SK-N-SH (cell line): Measurements from ENCODE around the gene IL21R. TPM values are rescaled to one million over a fixed set of nuclear protein-coding genes. Genes with fewer than 3 reads are reported as not detected.

Experiments used
- CTCF ChIA-PET: fragments of 300-600, 350-600 bp; formaldehyde crosslinking; extraction: SDS; loops from one replicate; lab custom pipeline; 2021; lab: Yijun Ruan, JAX
- POLR2A ChIA-PET: fragments of 350-600 bp; sonication (Branson Sonifier 250); formaldehyde crosslinking; extraction: SDS; loops from one replicate; lab custom pipeline; 2020; ENCODE audit warnings: antibody characterized with exemption, inconsistent platforms; lab: Yijun Ruan, JAX
- DNase-seq: peaks from one replicate; pipeline ENCODE4 v3.0.0; 2012
- H2AFZ ChIP-seq: fragments of 200-600 bp; sonication (generic); 2 replicates; pipeline ENCODE4 v1.8.1; 2016; ENCODE audit warnings: antibody characterized with exemption, mild to moderate bottlenecking, low read depth
- H3F3A ChIP-seq: fragments of 200-600 bp; sonication (generic); replicated peaks from 2 replicates; pipeline ENCODE3; 2016; ENCODE audit warnings: antibody characterized with exemption, mild to moderate bottlenecking; ENCODE audit not compliant: insufficient read depth
- H3K27ac ChIP-seq, 2 experiments: fragments of 200-500 bp in 1 of 2; fragments of 200-600 bp in 1 of 2; sonication (Bioruptor generic) in 1 of 2; sonication (generic), shearing (Covaris generic) in 1 of 2; 2 replicates each; pipeline versions ENCODE4 v1.5.1 to v1.6.1; 2014 to 2016; ENCODE audit warnings: low read depth in 2 of 2, inconsistent platforms in 1 of 2, low read length in 1 of 2, mild to moderate bottlenecking in 1 of 2, mixed read lengths in 1 of 2
- H3K27me3 ChIP-seq: fragments of 200-600 bp; sonication (generic), shearing (Covaris generic); 2 replicates; pipeline ENCODE4 v1.6.1; 2016; ENCODE audit warnings: mixed run types; ENCODE audit not compliant: insufficient read depth
- H3K36me3 ChIP-seq, 2 experiments: fragments of 200-500 bp in 1 of 2; fragments of 200-600 bp in 1 of 2; sonication (Bioruptor generic) in 1 of 2; sonication (generic) in 1 of 2; replicated peaks in 1 of 2; 2 replicates each; pipeline versions ENCODE3 to v1.5.1; 2014 to 2016; ENCODE audit warnings: low read length in 1 of 2, mild to moderate bottlenecking in 1 of 2; ENCODE audit not compliant: insufficient read depth in 2 of 2, control insufficient read depth in 1 of 2
- H3K4me1 ChIP-seq, 2 experiments: fragments of 200-500 bp in 1 of 2; fragments of 200-600 bp in 1 of 2; sonication (Bioruptor generic) in 1 of 2; sonication (generic), shearing (Covaris generic) in 1 of 2; 2 replicates each; pipeline versions ENCODE4 v1.5.1 to v1.6.1; 2014 to 2016; ENCODE audit warnings: low read depth in 1 of 2, low read length in 1 of 2, mixed run types in 1 of 2; ENCODE audit not compliant: insufficient read depth in 2 of 2, control insufficient read depth in 1 of 2
- H3K4me2 ChIP-seq: fragments of 200-600 bp; sonication (generic), shearing (Covaris generic); 2 replicates; pipeline ENCODE4 v1.6.1; 2017; ENCODE audit warnings: mixed run types
- H3K4me3 ChIP-seq, 2 experiments: fragments of 200-500 bp in 1 of 2; fragments of 200-600 bp in 1 of 2; sonication (Bioruptor generic) in 1 of 2; sonication (generic), shearing (Covaris generic) in 1 of 2; 2 replicates each; pipeline versions ENCODE4 v1.5.1 to v1.8.1; 2014 to 2016; ENCODE audit warnings: low read depth in 2 of 2, inconsistent platforms in 1 of 2, low read length in 1 of 2, mild to moderate bottlenecking in 1 of 2, mixed read lengths in 1 of 2, moderate library complexity in 1 of 2
- H3K79me2 ChIP-seq: fragments of 200-600 bp; sonication (generic); 2 replicates; pipeline ENCODE4 v1.8.1; 2017; ENCODE audit warnings: mild to moderate bottlenecking; ENCODE audit not compliant: insufficient read depth
- H3K9ac ChIP-seq: fragments of 200-600 bp; sonication (generic); 2 replicates; pipeline ENCODE4 v1.6.1; 2017; ENCODE audit warnings: mixed run types
- H3K9me2 ChIP-seq: fragments of 200-600 bp; sonication (generic); 2 replicates; pipeline ENCODE4 v1.6.1; 2017; ENCODE audit warnings: mixed run types
- H3K9me3 ChIP-seq: fragments of 200-600 bp; sonication (generic); 2 replicates; pipeline ENCODE4 v1.6.1; 2017; ENCODE audit warnings: mixed run types, mild to moderate bottlenecking, moderate library complexity
- H4K20me1 ChIP-seq: fragments of 200-600 bp; sonication (generic); 2 replicates; pipeline ENCODE4 v1.6.1; 2017; ENCODE audit warnings: mild to moderate bottlenecking, mixed run types; ENCODE audit not compliant: insufficient read depth
- CHD2 ChIP-seq: fragments of 150-350 bp; IDR thresholded peaks from 2 replicates; pipeline ENCODE4 v1.6.1; 2018; ENCODE audit warnings: low read length; ENCODE audit not compliant: partially characterized antibody
- ELF1 ChIP-seq: IDR thresholded peaks from 2 replicates; pipeline ENCODE4 v1.4.0; 2012
- EP300 ChIP-seq, 2 experiments: IDR thresholded peaks; 2 replicates each; pipeline versions ENCODE4 v1.4.0 to v1.6.1; 2012; ENCODE audit warnings: borderline replicate concordance in 1 of 2, low read depth in 1 of 2, low read length in 1 of 2
- EZH2phosphoT487 ChIP-seq: fragments of 200-600 bp; sonication (generic); IDR thresholded peaks from 2 replicates; pipeline ENCODE4 v1.6.1; 2017; ENCODE audit warnings: low read depth, mixed run types, mild to moderate bottlenecking, antibody characterized with exemption, moderate library complexity, borderline replicate concordance
- FOXM1 ChIP-seq: IDR thresholded peaks from 2 replicates; pipeline ENCODE4 v1.4.0; 2012; ENCODE audit warnings: low read depth, mild to moderate bottlenecking
- GABPA ChIP-seq: IDR thresholded peaks from 2 replicates; pipeline ENCODE4 v1.4.0; 2012; ENCODE audit warnings: low read depth, mild to moderate bottlenecking
- JUND ChIP-seq: IDR thresholded peaks from 2 replicates; pipeline ENCODE4 v1.4.0; 2012
- MEF2A ChIP-seq: IDR thresholded peaks from 2 replicates; pipeline ENCODE4 v1.4.0; 2012; ENCODE audit warnings: low read depth, borderline replicate concordance
- MXI1 ChIP-seq: IDR thresholded peaks from 2 replicates; pipeline ENCODE4 v1.6.1; 2012; ENCODE audit warnings: mild to moderate bottlenecking, low read depth, low read length, improper control_type of control experiment
- POLR2AphosphoS5 ChIP-seq: IDR thresholded peaks from 2 replicates; pipeline ENCODE4 v1.6.1; 2012; ENCODE audit warnings: low read depth, low read length
- SMC3 ChIP-seq: IDR thresholded peaks from 2 replicates; pipeline ENCODE4 v1.6.1; 2012; ENCODE audit warnings: low read depth, low read length, improper control_type of control experiment
- TAF1 ChIP-seq: IDR thresholded peaks from 2 replicates; pipeline ENCODE4 v1.6.1; 2012; ENCODE audit warnings: low read depth, mild to moderate bottlenecking, low read length, moderate library complexity, borderline replicate concordance
- TCF12 ChIP-seq: IDR thresholded peaks from 2 replicates; pipeline ENCODE4 v1.4.0; 2012
- YY1 ChIP-seq: IDR thresholded peaks from 2 replicates; pipeline ENCODE4 v1.4.0; 2012; ENCODE audit warnings: low read depth, mild to moderate bottlenecking
- WGBS: methylation state at CpG from one replicate; pipeline ENCODE4 v1.1.6; 2017; ENCODE audit warnings: low lambda C conversion rate; 5-methylcytosine and 5-hydroxymethylcytosine counted together
- polyA plus RNA-seq, 3 experiments: library from polyadenylated mRNA; depleted of rRNA; stranded (reverse); fragments of >200 nt; gene quantifications; 2 replicates each; pipeline ENCODE4 v1.2.3, GENCODE V29; 2012
- TF ChIP-seq, protein P1 (sequence below): fragments of 150-350 bp; IDR thresholded peaks from 2 replicates; pipeline ENCODE4 v1.6.1; 2017; ENCODE audit warnings: antibody characterized with exemption, low read length, low read depth, borderline replicate concordance
- TF ChIP-seq, protein P2 (sequence below): fragments of 150-350 bp; IDR thresholded peaks from 2 replicates; pipeline ENCODE4 v1.6.1; 2016; ENCODE audit warnings: mild to moderate bottlenecking, low read depth, low read length
- TF ChIP-seq, protein P3 (sequence below): fragments of 200-600 bp; sonication (generic); IDR thresholded peaks from 2 replicates; pipeline ENCODE4 v1.6.1; 2017; ENCODE audit warnings: antibody characterized with exemption, mild to moderate bottlenecking, moderate library complexity
- TF ChIP-seq, protein P4 (sequence below): IDR thresholded peaks from 2 replicates; pipeline ENCODE4 v1.4.0; 2012; ENCODE audit warnings: low read depth, borderline replicate concordance
- TF ChIP-seq, protein P5 (sequence below): IDR thresholded peaks from 2 replicates; pipeline ENCODE4; 2012

IL21R gene
- polyA plus RNA-seq, 1 of the 3 experiments (the other 2 are of a cell fraction): 0.13 TPM

DNA sequence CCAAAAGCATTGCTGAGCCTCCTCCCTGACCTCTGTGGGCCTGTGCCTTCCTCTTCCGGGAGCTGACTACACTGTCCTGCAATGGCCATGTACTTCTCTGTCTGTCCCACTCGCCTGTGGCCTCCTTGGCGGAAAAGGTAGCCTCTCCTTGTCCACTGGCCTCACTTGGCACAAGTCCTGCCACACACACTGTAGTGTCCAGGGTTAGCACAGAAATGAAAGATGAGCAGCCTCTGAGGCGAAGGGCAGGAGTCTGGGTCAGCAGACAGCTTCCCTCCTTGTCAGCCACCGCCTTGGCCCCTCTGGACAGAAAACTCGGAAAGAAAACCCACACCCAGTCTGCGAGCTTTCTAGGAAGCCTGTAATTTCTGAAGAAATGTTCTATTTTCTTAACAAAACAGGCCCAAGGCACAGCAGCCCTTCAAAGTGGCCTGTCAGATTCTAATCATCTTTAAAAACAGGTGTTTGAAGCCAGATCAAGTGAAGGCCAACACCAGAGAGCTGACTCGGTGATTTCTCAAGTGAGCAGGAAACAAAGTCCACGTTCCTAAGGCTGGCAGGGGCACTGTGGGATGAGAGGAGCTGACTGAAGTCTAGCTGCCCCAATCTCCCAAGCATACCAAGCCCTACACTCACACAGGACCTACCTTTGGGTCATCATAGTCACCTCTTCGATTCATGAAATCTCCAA, 80.6 kb downstream of the IL21R start:
- no peaks in the 10 kb centered on the region for H3K9me2 ChIP-seq
- no peak overlapping the region for H3K4me2 ChIP-seq
- no peaks in the 10 kb centered on the region for H3K27me3 ChIP-seq
- CTCF ChIA-PET: interaction anchor here (0.9 kb wide), 1 partner anchor 297 kb away, joined by 3 read pairs; no protein-coding TSS in a partner anchor
- DNase-seq: no peak
- H3K4me1 ChIP-seq: no peaks in the 10 kb centered on the region
- H3K9me3 ChIP-seq: no peaks in the 10 kb centered on the region
- H3K79me2 ChIP-seq: no peaks in the 10 kb centered on the region
- H3F3A ChIP-seq: peaks cover 8% of the 10 kb centered on the region
- no peak overlapping the region for H3K4me3 ChIP-seq
- no peak overlapping the region for H3K27ac ChIP-seq
- no peak for TF ChIP-seq SMC3
- TF ChIP-seq, protein P1, sequence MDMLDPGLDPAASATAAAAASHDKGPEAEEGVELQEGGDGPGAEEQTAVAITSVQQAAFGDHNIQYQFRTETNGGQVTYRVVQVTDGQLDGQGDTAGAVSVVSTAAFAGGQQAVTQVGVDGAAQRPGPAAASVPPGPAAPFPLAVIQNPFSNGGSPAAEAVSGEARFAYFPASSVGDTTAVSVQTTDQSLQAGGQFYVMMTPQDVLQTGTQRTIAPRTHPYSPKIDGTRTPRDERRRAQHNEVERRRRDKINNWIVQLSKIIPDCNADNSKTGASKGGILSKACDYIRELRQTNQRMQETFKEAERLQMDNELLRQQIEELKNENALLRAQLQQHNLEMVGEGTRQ: no peak
- TF ChIP-seq, protein P2, sequence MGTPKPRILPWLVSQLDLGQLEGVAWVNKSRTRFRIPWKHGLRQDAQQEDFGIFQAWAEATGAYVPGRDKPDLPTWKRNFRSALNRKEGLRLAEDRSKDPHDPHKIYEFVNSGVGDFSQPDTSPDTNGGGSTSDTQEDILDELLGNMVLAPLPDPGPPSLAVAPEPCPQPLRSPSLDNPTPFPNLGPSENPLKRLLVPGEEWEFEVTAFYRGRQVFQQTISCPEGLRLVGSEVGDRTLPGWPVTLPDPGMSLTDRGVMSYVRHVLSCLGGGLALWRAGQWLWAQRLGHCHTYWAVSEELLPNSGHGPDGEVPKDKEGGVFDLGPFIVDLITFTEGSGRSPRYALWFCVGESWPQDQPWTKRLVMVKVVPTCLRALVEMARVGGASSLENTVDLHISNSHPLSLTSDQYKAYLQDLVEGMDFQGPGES: no peak
- TF ChIP-seq MEF2A: no peak
- no peak for TF ChIP-seq EZH2phosphoT487
- no peak for TF ChIP-seq CHD2
- no peak for TF ChIP-seq EP300 (IDR thresholded peaks at IDR 0.05; ENCODE audit: borderline replicate concordance in 1 of 2, low read depth in 1 of 2, low read length in 1 of 2)
- TF ChIP-seq, protein P3, sequence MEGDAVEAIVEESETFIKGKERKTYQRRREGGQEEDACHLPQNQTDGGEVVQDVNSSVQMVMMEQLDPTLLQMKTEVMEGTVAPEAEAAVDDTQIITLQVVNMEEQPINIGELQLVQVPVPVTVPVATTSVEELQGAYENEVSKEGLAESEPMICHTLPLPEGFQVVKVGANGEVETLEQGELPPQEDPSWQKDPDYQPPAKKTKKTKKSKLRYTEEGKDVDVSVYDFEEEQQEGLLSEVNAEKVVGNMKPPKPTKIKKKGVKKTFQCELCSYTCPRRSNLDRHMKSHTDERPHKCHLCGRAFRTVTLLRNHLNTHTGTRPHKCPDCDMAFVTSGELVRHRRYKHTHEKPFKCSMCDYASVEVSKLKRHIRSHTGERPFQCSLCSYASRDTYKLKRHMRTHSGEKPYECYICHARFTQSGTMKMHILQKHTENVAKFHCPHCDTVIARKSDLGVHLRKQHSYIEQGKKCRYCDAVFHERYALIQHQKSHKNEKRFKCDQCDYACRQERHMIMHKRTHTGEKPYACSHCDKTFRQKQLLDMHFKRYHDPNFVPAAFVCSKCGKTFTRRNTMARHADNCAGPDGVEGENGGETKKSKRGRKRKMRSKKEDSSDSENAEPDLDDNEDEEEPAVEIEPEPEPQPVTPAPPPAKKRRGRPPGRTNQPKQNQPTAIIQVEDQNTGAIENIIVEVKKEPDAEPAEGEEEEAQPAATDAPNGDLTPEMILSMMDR: no peak
- no peak for TF ChIP-seq MXI1
- no peak overlapping the region for H3K9ac ChIP-seq
- no peak overlapping the region for H2AFZ ChIP-seq
- H4K20me1 ChIP-seq: no peaks in the 10 kb centered on the region
- peaks cover 67 to 86% of the 10 kb centered on the region in 2 experiments for H3K36me3 ChIP-seq
- WGBS: 94% methylated on average over 10 of the region's 10 CpGs
- POLR2A ChIA-PET: no interaction called here

DNA sequence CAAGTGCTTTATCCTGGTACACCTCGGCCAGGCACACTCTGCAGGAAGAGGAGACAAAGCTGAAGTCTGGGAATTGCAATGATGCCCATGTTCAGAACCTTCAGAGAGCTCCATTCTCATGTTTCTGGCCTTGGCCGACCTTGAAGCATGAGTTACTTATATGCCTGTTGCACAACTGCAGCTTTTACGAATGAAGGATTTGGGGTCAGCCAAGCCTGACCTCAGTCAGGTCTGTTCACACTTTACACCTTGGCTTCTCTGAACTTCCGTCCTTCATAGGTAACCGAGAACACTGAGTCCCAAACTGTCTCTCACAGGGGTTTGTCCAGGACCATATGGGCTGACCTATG, 81.1 kb downstream of the IL21R start:
- CTCF ChIA-PET: interaction anchor here (0.9 kb wide), 1 partner anchor 297 kb away, joined by 3 read pairs; no protein-coding TSS in a partner anchor
- Histone ChIP-seq H4K20me1 (no peaks in the 10 kb centered on the region), H3K9me2 (no peaks in the 10 kb centered on the region), H3K4me1 (no peaks in the 10 kb centered on the region), H3K36me3 (peaks cover 67 to 88% of the 10 kb centered on the region in 2 experiments), H3K27ac (no peak overlapping the region), H3K4me2 (no peak overlapping the region), H3K4me3 (no peak overlapping the region), H3K79me2 (no peaks in the 10 kb centered on the region), H3K9me3 (no peaks in the 10 kb centered on the region), H3K9ac (no peak overlapping the region), H3F3A (peaks cover 5% of the 10 kb centered on the region), H3K27me3 (no peaks in the 10 kb centered on the region), H2AFZ (no peak overlapping the region)
- no peak for DNase-seq
- WGBS: 95% methylated on average over 5 of the region's 5 CpGs
- POLR2A ChIA-PET: no interaction called here
- TF ChIP-seq, protein P1: no peak
- TF ChIP-seq, protein P4, sequence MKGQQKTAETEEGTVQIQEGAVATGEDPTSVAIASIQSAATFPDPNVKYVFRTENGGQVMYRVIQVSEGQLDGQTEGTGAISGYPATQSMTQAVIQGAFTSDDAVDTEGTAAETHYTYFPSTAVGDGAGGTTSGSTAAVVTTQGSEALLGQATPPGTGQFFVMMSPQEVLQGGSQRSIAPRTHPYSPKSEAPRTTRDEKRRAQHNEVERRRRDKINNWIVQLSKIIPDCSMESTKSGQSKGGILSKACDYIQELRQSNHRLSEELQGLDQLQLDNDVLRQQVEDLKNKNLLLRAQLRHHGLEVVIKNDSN: no peak
- TF ChIP-seq, protein P2: no peak
- TF ChIP-seq YY1 (no peak), TAF1 (no peak), GABPA (no peak), CHD2 (no peak), ELF1 (no peak), POLR2AphosphoS5 (no peak), FOXM1 (no peak), TCF12 (no peak), JUND (no peak)
- TF ChIP-seq, protein P5, sequence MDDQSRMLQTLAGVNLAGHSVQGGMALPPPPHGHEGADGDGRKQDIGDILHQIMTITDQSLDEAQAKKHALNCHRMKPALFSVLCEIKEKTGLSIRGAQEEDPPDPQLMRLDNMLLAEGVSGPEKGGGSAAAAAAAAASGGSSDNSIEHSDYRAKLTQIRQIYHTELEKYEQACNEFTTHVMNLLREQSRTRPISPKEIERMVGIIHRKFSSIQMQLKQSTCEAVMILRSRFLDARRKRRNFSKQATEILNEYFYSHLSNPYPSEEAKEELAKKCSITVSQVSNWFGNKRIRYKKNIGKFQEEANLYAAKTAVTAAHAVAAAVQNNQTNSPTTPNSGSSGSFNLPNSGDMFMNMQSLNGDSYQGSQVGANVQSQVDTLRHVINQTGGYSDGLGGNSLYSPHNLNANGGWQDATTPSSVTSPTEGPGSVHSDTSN: no peak
